Stomach smooth muscle (tissue), 2 donors: ENCODE results near the gene FGF19.

Experiments used
- H3K27ac ChIP-seq: one replicate; pipeline ENCODE4 v1.7.0; 2013; ENCODE audit warnings: mild to moderate bottlenecking, low read length, inconsistent platforms
- H3K27me3 ChIP-seq, 2 donors: one replicate each; pipeline ENCODE4 v1.7.0; 2013; ENCODE audit warnings: low read length in 2 of 2; ENCODE audit not compliant: insufficient read depth in 2 of 2, control insufficient read depth in 1 of 2
- H3K36me3 ChIP-seq, 2 donors: one replicate each; pipeline ENCODE4 v1.7.0; 2013; ENCODE audit warnings: low read length in 2 of 2; ENCODE audit not compliant: control insufficient read depth in 2 of 2, insufficient read depth in 2 of 2
- H3K4me1 ChIP-seq: one replicate; pipeline ENCODE4 v1.7.0; 2013; ENCODE audit warnings: low read length; ENCODE audit not compliant: control insufficient read depth, insufficient read depth
- H3K4me3 ChIP-seq, 2 donors: one replicate each; pipeline ENCODE4 v1.7.0; 2013; ENCODE audit warnings: low read length in 2 of 2
- H3K9ac ChIP-seq, 2 donors: one replicate each; pipeline ENCODE4 v1.7.0; 2013; ENCODE audit warnings: low read length in 2 of 2, mild to moderate bottlenecking in 1 of 2
- H3K9me3 ChIP-seq, 2 donors: one replicate each; pipeline ENCODE4 v1.7.0; 2013; ENCODE audit warnings: low read length in 2 of 2; ENCODE audit not compliant: control insufficient read depth in 2 of 2
- donor health status: healthy.
- donor health status: Pancreatic carcinoma.

Gene FGF19

GRCh38 chr11:69704508-69705253, 859 bp upstream of the FGF19 start:
- H3K9me3 ChIP-seq: no peaks in the 10 kb centered on the region
- H3K27me3 ChIP-seq: peaks cover 41 to 59% of the 10 kb centered on the region in 2 donors
- peaks cover 6% of the 10 kb centered on the region for H3K4me1 ChIP-seq
- H3K4me3 ChIP-seq: no peak overlapping the region
- H3K27ac ChIP-seq: no peak overlapping the region
- H3K36me3 ChIP-seq: no peaks in the 10 kb centered on the region
- no peak overlapping the region for H3K9ac ChIP-seq

- Histone ChIP-seq H3K4me1 (peaks cover 6% of the 10 kb centered on the region), H3K9ac (no peak overlapping the region), H3K27me3 (peaks cover 43 to 59% of the 10 kb centered on the region in 2 donors)
These were observed 412 bp downstream of the FGF19 start for GRCh38 chr11:69703453-69703767.

GRCh38 chr11:69702769-69703452, 911 bp downstream of the FGF19 start:
- H3K9ac ChIP-seq: no peak overlapping the region
- H3K27ac ChIP-seq: no peak overlapping the region
- no peaks in the 10 kb centered on the region for H3K36me3 ChIP-seq
- H3K9me3 ChIP-seq: no peaks in the 10 kb centered on the region
- H3K4me1 ChIP-seq: peaks cover 6% of the 10 kb centered on the region
- H3K4me3 ChIP-seq: no peak overlapping the region
- H3K27me3 ChIP-seq: peaks cover 43 to 59% of the 10 kb centered on the region in 2 donors

More at GRCh38 chr11:69703453-69703767, 412 bp downstream of the FGF19 start:
- no peaks in the 10 kb centered on the region for H3K36me3 ChIP-seq
- H3K27ac ChIP-seq: no peak overlapping the region
- no peaks in the 10 kb centered on the region for H3K9me3 ChIP-seq
- H3K4me3 ChIP-seq: no peak overlapping the region

- no peak overlapping the region for H3K27ac ChIP-seq
- H3K36me3 ChIP-seq: no peaks in the 10 kb centered on the region
- H3K4me3 ChIP-seq: no peak overlapping the region
- H3K9ac ChIP-seq: no peak overlapping the region
- peaks cover 43 to 61% of the 10 kb centered on the region in 2 donors for H3K27me3 ChIP-seq
- peaks cover 6% of the 10 kb centered on the region for H3K4me1 ChIP-seq
- no peaks in the 10 kb centered on the region for H3K9me3 ChIP-seq
These were observed 1.6 kb downstream of the FGF19 start for GRCh38 chr11:69702239-69702691.

- no peaks in the 10 kb centered on the region for H3K9me3 ChIP-seq
- peaks cover 43 to 54% of the 10 kb centered on the region in 2 donors for H3K27me3 ChIP-seq
- H3K36me3 ChIP-seq: no peaks in the 10 kb centered on the region
- H3K27ac ChIP-seq: no peak overlapping the region
- peaks cover 6% of the 10 kb centered on the region for H3K4me1 ChIP-seq
- no peak overlapping the region for H3K4me3 ChIP-seq
- no peak overlapping the region for H3K9ac ChIP-seq
These were observed 3.3 kb downstream of the FGF19 start for GRCh38 chr11:69700278-69701140.

- H3K9me3 ChIP-seq: no peaks in the 10 kb centered on the region
- no peaks in the 10 kb centered on the region for H3K36me3 ChIP-seq
- no peak overlapping the region for H3K4me3 ChIP-seq
- peaks cover 41% of the 10 kb centered on the region in 2 donors for H3K27me3 ChIP-seq
- H3K9ac ChIP-seq: no peak overlapping the region
- peaks cover 2% of the 10 kb centered on the region for H3K4me1 ChIP-seq
- H3K27ac ChIP-seq: no peak overlapping the region
These were observed 4.6 kb downstream of the FGF19 start for GRCh38 chr11:69699213-69699612.

GRCh38 chr11:69698362-69698761, 5.5 kb downstream of the FGF19 start:
- no peak overlapping the region for H3K9ac ChIP-seq
- H3K4me3 ChIP-seq: no peak overlapping the region
- H3K27ac ChIP-seq: no peak overlapping the region
- H3K27me3 ChIP-seq: peaks cover 39 to 45% of the 10 kb centered on the region in 2 donors
- no peaks in the 10 kb centered on the region for H3K36me3 ChIP-seq
- no peaks in the 10 kb centered on the region for H3K4me1 ChIP-seq
- H3K9me3 ChIP-seq: no peaks in the 10 kb centered on the region

GRCh38 chr11:69697861-69698260, 6.0 kb downstream of the FGF19 start:
- Histone ChIP-seq H3K9me3 (no peaks in the 10 kb centered on the region), H3K4me3 (no peak overlapping the region), H3K36me3 (no peaks in the 10 kb centered on the region), H3K4me1 (no peaks in the 10 kb centered on the region), H3K27ac (no peak overlapping the region), H3K27me3 (peaks cover 35 to 42% of the 10 kb centered on the region in 2 donors), H3K9ac (no peak overlapping the region)

- H3K36me3 ChIP-seq: no peaks in the 10 kb centered on the region
- H3K27me3 ChIP-seq: peaks cover 31 to 38% of the 10 kb centered on the region in 2 donors
- no peak overlapping the region for H3K9ac ChIP-seq
- H3K27ac ChIP-seq: no peak overlapping the region
- no peak overlapping the region for H3K4me3 ChIP-seq
- no peaks in the 10 kb centered on the region for H3K9me3 ChIP-seq
- H3K4me1 ChIP-seq: no peaks in the 10 kb centered on the region
These were observed 6.4 kb downstream of the FGF19 start for GRCh38 chr11:69697469-69697843.

- no peaks in the 10 kb centered on the region for H3K4me1 ChIP-seq
- H3K9ac ChIP-seq: no peak overlapping the region
- H3K27me3 ChIP-seq: peaks cover 28 to 36% of the 10 kb centered on the region in 2 donors
- no peak overlapping the region for H3K27ac ChIP-seq
- no peaks in the 10 kb centered on the region for H3K36me3 ChIP-seq
- H3K9me3 ChIP-seq: no peaks in the 10 kb centered on the region
- no peak overlapping the region for H3K4me3 ChIP-seq
These were observed 6.9 kb downstream of the FGF19 start for GRCh38 chr11:69696749-69697468.
